ENCODE measurements around the gene PNLIPRP2.

GRCh38 chr10:116687633-116688032 is 66.9 kb downstream of the PNLIPRP2 start:
- TF ChIP-seq CTCF (IDR thresholded peaks at IDR 0.05) (no peak), POLR2AphosphoS5 (IDR thresholded peaks at IDR 0.05) (no peak), EP300 (IDR thresholded peaks at IDR 0.05) (no peak), POLR2A (IDR thresholded peaks at IDR 0.05) (no peak)

All from gastroesophageal sphincter (tissue), 3 donors.